Tibial nerve (tissue), 4 donors: ENCODE measurements around the gene TFPT. TPM values are rescaled to one million over a fixed set of nuclear protein-coding genes. Genes with fewer than 3 reads are reported as not detected.

Source experiments
- DNase-seq, 2 donors: peaks; one replicate each; pipeline ENCODE4 v3.0.0-alpha.2; 2019; ENCODE audit warnings: low spot score in 2 of 2
- H3K27ac ChIP-seq, 4 donors: fragments of 200-600 bp; sonication (generic) in 3 of 4; one replicate each; pipeline ENCODE4 v1.5.1; 2017 to 2019; ENCODE audit warnings: mild to moderate bottlenecking in 1 of 4
- H3K27me3 ChIP-seq, 2 donors: fragments of 200-600 bp; sonication (generic) in 1 of 2; one replicate each; pipeline versions ENCODE4 v1.5.1 to v1.6.0; 2017 to 2019
- H3K36me3 ChIP-seq, 3 donors: fragments of 200-600 bp; sonication (generic); one replicate each; pipeline ENCODE4 v1.5.1; 2018 to 2019
- H3K4me1 ChIP-seq, 4 donors: fragments of 200-600 bp; sonication (generic) in 3 of 4; one replicate each; pipeline ENCODE4 v1.5.1; 2017 to 2019
- H3K4me3 ChIP-seq, 4 donors: fragments of 200-600 bp; sonication (generic) in 3 of 4; one replicate each; pipeline ENCODE4 v1.5.1; 2017 to 2019; ENCODE audit warnings: mild to moderate bottlenecking in 1 of 4, moderate library complexity in 1 of 4
- H3K9me3 ChIP-seq, 4 donors: fragments of 200-600 bp; sonication (generic) in 3 of 4; one replicate each; pipeline ENCODE4 v1.5.1; 2017 to 2019
- CTCF ChIP-seq, 5 experiments: fragments of 200-600 bp in 3 of 5; fragments of 450-650 bp in 2 of 5; sonication (generic) in 3 of 5; IDR thresholded peaks; one replicate each; pipeline ENCODE4 v1.5.1; 2016 to 2019; ENCODE audit warnings: antibody characterized with exemption in 5 of 5, mild to moderate bottlenecking in 3 of 5, moderate library complexity in 2 of 5
- EP300 ChIP-seq, 2 donors: sonication (generic); formaldehyde crosslinking; IDR thresholded peaks; one replicate each; pipeline ENCODE4 v1.6.1; 2017; ENCODE audit warnings: antibody characterized with exemption in 2 of 2, mild to moderate bottlenecking in 1 of 2
- POLR2A ChIP-seq, 2 donors: fragments of 450-650 bp; IDR thresholded peaks; one replicate each; pipeline ENCODE4 v1.6.1; 2017; ENCODE audit warnings: antibody characterized with exemption in 2 of 2, mild to moderate bottlenecking in 2 of 2, moderate library complexity in 2 of 2
- WGBS, 2 donors: methylation state at CpG; one replicate each; pipeline ENCODE4 v1.1.5; 2018; 5-methylcytosine and 5-hydroxymethylcytosine counted together
- total RNA-seq, 4 donors: library from RNA; depleted of rRNA; stranded (reverse); fragments of >200 nt; gene quantifications; one replicate each; pipeline ENCODE4 v1.1.0, GENCODE V29; 2016

TFPT gene
- total RNA-seq, 4 donors from 2014 or later: 9.6 to 19.0 (median 13.5) TPM

GRCh38 chr19:54142166-54142780, 26.8 kb upstream of the TFPT start:
- H3K9me3 ChIP-seq: no peaks in the 10 kb centered on the region
- H3K36me3 ChIP-seq: peaks cover 8 to 62% (median 37%) of the 10 kb centered on the region in 3 donors
- no peak for TF ChIP-seq POLR2A (IDR thresholded peaks at IDR 0.05)
- no peak for TF ChIP-seq CTCF (IDR thresholded peaks at IDR 0.05)
- TF ChIP-seq EP300 (IDR thresholded peaks at IDR 0.05): no peak
- 81% methylated on average over 7 of the region's 7 CpGs for WGBS, 2 donors
- no peaks in the 10 kb centered on the region for H3K27me3 ChIP-seq
- no peak overlapping the region for H3K4me3 ChIP-seq
- no peak overlapping the region for H3K27ac ChIP-seq
- peaks cover 0 to 37% (median 22%) of the 10 kb centered on the region in 4 donors for H3K4me1 ChIP-seq
- no peak for DNase-seq

GRCh38 chr19:54141356-54141755, 25.9 kb upstream of the TFPT start:
- Histone ChIP-seq H3K4me3 (no peak overlapping the region), H3K9me3 (no peaks in the 10 kb centered on the region), H3K4me1 (peaks cover 0 to 41% (median 25%) of the 10 kb centered on the region in 4 donors), H3K27ac (no peak overlapping the region), H3K36me3 (peaks cover 8 to 53% (median 28%) of the 10 kb centered on the region in 3 donors), H3K27me3 (no peaks in the 10 kb centered on the region)
- WGBS, 2 donors: 75 to 91% methylated on average over 3 of the region's 3 CpGs
- TF ChIP-seq EP300 (IDR thresholded peaks at IDR 0.05) (no peak), POLR2A (IDR thresholded peaks at IDR 0.05) (no peak), CTCF (IDR thresholded peaks at IDR 0.05) (no peak)
- DNase-seq: no peak

GRCh38 chr19:54138489-54139256, 23.2 kb upstream of the TFPT start:
- Histone ChIP-seq H3K36me3 (peaks cover 4 to 26% (median 10%) of the 10 kb centered on the region in 3 donors), H3K27me3 (no peaks in the 10 kb centered on the region), H3K27ac (peak overlapping the region; percentile 92 to 97 (median 96)), H3K4me3 (peak overlapping the region; percentile 87 to 98 (median 92)), H3K4me1 (peaks cover 0 to 48% (median 31%) of the 10 kb centered on the region in 4 donors), H3K9me3 (no peaks in the 10 kb centered on the region)
- no peak for DNase-seq
- TF ChIP-seq POLR2A (IDR thresholded peaks at IDR 0.05): no peak
- no peak for TF ChIP-seq EP300 (IDR thresholded peaks at IDR 0.05)
- no peak for TF ChIP-seq CTCF (IDR thresholded peaks at IDR 0.05)
- WGBS, 2 donors: 21 to 26% methylated on average over 18 to 31 of the region's 31 CpGs

- Histone ChIP-seq H3K4me3 (peak within 1 kb of the TSS; percentile 87 to 98 (median 92)), H3K27ac (peak within 1 kb of the TSS; percentile 92 to 97 (median 96)), H3K36me3 (peaks cover under 1 to 24% (median 2%) of the 10 kb centered on the region in 3 donors), H3K27me3 (no peaks in the 10 kb centered on the region), H3K4me1 (peaks cover 0 to 48% (median 31%) of the 10 kb centered on the region in 4 donors), H3K9me3 (no peaks in the 10 kb centered on the region)
- peak; percentile 68 to 89 for TF ChIP-seq POLR2A (IDR thresholded peaks at IDR 0.05)
- TF ChIP-seq CTCF (IDR thresholded peaks at IDR 0.05): no peak
- TF ChIP-seq EP300 (IDR thresholded peaks at IDR 0.05): peak; percentile 9 to 92
- no peak for DNase-seq
- whole genome bisulfite sequencing, 2 donors: 0% methylated on average over 21 to 52 of the region's 103 CpGs
These were observed 22.4 kb upstream of the TFPT start, which contains the start of gene CNOT3 for GRCh38 chr19:54137699-54138488. Gene CNOT3, plus strand, starts transcription at chr19:54137762. Its CDS starts 5,217 bp downstream, at chr19:54142979.
